ENCODE measurements around the gene GMCL2. TPM values are rescaled to one million over a fixed set of nuclear protein-coding genes. Genes with fewer than 3 reads are reported as not detected.

GMCL2 gene
- total RNA-seq, 1 experiment from 2014 or later, result not detected

DNA sequence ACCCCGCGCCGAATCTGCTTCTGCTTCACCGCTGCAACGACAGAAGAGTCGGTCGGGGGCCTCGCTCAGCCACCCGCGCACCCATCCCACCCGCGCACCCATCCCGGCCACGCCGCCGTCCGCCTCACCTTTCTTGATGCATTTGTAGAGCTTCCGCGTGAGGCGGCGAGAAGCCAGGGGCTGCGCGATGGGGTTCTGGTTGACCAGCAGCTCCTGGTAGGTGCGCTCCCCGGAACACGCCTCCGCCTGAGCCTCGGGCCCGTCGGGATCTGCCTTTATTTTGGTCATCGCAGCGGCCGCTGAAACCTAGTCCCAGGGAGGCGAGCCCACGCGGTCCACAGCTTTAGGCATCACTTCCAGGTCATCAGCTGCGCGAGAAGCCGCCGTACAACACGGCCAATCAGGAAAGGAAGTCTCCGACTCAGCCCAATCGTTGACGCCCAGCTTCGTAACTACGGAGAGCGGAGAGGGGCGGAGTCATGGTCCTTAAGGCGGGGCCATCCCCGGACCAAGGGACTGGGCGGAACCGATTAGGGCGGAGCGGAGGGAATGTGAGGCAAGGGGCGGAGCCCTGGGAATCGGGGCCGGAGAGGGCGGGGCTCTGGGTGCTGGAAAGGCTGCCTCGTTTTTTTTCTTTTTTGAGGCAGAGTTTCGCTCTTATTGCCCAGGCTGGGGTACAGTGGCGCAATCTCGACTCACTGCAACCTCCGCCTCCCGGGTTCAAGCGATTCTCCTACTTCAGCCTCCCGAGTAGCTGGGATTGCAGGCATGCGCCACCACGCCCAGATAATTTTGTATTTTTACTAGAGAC, 33.4 kb downstream of the GMCL2 start, which contains the start of gene NHP2 (continued):
- TF ChIP-seq, protein P1, sequence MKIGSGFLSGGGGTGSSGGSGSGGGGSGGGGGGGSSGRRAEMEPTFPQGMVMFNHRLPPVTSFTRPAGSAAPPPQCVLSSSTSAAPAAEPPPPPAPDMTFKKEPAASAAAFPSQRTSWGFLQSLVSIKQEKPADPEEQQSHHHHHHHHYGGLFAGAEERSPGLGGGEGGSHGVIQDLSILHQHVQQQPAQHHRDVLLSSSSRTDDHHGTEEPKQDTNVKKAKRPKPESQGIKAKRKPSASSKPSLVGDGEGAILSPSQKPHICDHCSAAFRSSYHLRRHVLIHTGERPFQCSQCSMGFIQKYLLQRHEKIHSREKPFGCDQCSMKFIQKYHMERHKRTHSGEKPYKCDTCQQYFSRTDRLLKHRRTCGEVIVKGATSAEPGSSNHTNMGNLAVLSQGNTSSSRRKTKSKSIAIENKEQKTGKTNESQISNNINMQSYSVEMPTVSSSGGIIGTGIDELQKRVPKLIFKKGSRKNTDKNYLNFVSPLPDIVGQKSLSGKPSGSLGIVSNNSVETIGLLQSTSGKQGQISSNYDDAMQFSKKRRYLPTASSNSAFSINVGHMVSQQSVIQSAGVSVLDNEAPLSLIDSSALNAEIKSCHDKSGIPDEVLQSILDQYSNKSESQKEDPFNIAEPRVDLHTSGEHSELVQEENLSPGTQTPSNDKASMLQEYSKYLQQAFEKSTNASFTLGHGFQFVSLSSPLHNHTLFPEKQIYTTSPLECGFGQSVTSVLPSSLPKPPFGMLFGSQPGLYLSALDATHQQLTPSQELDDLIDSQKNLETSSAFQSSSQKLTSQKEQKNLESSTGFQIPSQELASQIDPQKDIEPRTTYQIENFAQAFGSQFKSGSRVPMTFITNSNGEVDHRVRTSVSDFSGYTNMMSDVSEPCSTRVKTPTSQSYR (CRISPR knock-in tag; IDR thresholded peaks at IDR 0.05), result no peak
- TF ChIP-seq JUN (CRISPR knock-in tag; IDR thresholded peaks at IDR 0.05), result no peak
- TF ChIP-seq, protein P2, sequence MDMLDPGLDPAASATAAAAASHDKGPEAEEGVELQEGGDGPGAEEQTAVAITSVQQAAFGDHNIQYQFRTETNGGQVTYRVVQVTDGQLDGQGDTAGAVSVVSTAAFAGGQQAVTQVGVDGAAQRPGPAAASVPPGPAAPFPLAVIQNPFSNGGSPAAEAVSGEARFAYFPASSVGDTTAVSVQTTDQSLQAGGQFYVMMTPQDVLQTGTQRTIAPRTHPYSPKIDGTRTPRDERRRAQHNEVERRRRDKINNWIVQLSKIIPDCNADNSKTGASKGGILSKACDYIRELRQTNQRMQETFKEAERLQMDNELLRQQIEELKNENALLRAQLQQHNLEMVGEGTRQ (CRISPR knock-in tag; IDR thresholded peaks at IDR 0.05), result peak; percentile 51; the same call in 1 of the 2 replicates

DNA sequence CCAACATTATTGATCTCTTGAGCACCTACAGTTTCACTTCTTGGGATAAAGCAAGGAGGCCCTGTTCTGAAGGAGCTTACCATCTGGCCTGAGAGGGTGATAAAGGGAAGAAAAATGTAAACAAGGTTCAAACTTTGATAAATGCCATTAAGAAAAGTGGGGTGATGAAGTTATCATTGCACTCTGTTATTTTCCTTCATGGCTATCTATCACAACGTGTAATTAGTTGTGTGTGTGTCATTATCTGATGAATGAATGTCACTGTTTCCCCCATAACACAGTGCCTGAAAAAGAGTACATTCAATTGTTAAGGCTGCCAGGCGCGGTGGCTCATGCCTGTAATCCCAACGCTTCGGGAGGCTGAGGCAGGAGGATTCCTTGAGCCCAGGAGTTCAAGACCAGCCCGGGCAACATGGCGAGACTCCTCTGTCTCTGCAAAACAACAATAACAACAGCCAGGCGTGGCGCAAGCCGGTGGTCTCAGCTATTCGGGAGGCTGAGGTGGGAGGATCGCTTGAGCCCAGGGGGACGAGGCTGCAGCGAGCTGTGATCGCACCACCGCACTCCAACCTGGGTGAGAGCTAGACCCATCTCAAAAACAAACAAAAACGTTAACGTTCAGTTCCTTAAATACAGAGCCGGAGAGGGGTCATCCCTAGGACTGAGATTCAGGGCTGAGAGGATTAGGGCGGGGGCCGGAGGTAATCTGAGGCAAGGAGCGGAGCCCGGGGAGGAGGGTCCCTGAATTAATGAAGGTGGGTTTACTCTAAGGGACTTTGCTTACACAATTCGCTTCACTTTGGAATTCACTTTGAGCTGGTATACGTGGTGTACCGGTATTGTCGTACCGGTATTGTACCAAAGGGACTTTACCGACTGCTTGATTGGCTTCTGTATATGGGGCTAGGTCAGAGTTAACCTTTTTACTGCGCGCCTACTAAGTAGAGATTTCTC, 34.4 kb downstream of the GMCL2 start:
- Mint-ChIP-seq H3K27ac (peak overlapping the region; percentile 94), H3K4me3 (peak overlapping the region; percentile 94), H3K4me1 (peaks cover 13% of the 10 kb centered on the region), H3K36me3 (peaks cover 43% of the 10 kb centered on the region), H3K9me3 (no peaks in the 10 kb centered on the region), H3K27me3 (ENCODE audit: low read depth) (no peaks in the 10 kb centered on the region)
- CTCF ChIA-PET, result interaction anchor here (0.9 to 10.7 kb wide), 6 partner anchors 11 to 75 kb away, joined by 4 to 131 read pairs (median 4); no protein-coding TSS in a partner anchor
- no peak for DNase-seq (ENCODE audit: low spot score)
- ATAC-seq, result no peak
- POLR2A ChIA-PET, result interaction anchor here (0.6 to 1.4 kb wide), 8 partner anchors 17 to 61 kb away, joined by 3 to 9 read pairs (median 5); partner anchors contain the start of gene HNRNPAB
- TF ChIP-seq, protein P3, sequence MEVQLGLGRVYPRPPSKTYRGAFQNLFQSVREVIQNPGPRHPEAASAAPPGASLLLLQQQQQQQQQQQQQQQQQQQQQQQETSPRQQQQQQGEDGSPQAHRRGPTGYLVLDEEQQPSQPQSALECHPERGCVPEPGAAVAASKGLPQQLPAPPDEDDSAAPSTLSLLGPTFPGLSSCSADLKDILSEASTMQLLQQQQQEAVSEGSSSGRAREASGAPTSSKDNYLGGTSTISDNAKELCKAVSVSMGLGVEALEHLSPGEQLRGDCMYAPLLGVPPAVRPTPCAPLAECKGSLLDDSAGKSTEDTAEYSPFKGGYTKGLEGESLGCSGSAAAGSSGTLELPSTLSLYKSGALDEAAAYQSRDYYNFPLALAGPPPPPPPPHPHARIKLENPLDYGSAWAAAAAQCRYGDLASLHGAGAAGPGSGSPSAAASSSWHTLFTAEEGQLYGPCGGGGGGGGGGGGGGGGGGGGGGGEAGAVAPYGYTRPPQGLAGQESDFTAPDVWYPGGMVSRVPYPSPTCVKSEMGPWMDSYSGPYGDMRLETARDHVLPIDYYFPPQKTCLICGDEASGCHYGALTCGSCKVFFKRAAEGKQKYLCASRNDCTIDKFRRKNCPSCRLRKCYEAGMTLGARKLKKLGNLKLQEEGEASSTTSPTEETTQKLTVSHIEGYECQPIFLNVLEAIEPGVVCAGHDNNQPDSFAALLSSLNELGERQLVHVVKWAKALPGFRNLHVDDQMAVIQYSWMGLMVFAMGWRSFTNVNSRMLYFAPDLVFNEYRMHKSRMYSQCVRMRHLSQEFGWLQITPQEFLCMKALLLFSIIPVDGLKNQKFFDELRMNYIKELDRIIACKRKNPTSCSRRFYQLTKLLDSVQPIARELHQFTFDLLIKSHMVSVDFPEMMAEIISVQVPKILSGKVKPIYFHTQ (CRISPR knock-in tag; IDR thresholded peaks at IDR 0.05), result 0 out of 2 replicates have a peak, but pooled peaks have one; percentile 61
- 0 out of 2 replicates have a peak, but pooled peaks have one; percentile 5 for TF ChIP-seq ZNF671 (CRISPR knock-in tag; IDR thresholded peaks at IDR 0.05)
- TF ChIP-seq EMX1 (CRISPR knock-in tag; IDR thresholded peaks at IDR 0.05), result 0 out of 2 replicates have a peak, but pooled peaks have one; percentile 59
- TF ChIP-seq, protein P4, sequence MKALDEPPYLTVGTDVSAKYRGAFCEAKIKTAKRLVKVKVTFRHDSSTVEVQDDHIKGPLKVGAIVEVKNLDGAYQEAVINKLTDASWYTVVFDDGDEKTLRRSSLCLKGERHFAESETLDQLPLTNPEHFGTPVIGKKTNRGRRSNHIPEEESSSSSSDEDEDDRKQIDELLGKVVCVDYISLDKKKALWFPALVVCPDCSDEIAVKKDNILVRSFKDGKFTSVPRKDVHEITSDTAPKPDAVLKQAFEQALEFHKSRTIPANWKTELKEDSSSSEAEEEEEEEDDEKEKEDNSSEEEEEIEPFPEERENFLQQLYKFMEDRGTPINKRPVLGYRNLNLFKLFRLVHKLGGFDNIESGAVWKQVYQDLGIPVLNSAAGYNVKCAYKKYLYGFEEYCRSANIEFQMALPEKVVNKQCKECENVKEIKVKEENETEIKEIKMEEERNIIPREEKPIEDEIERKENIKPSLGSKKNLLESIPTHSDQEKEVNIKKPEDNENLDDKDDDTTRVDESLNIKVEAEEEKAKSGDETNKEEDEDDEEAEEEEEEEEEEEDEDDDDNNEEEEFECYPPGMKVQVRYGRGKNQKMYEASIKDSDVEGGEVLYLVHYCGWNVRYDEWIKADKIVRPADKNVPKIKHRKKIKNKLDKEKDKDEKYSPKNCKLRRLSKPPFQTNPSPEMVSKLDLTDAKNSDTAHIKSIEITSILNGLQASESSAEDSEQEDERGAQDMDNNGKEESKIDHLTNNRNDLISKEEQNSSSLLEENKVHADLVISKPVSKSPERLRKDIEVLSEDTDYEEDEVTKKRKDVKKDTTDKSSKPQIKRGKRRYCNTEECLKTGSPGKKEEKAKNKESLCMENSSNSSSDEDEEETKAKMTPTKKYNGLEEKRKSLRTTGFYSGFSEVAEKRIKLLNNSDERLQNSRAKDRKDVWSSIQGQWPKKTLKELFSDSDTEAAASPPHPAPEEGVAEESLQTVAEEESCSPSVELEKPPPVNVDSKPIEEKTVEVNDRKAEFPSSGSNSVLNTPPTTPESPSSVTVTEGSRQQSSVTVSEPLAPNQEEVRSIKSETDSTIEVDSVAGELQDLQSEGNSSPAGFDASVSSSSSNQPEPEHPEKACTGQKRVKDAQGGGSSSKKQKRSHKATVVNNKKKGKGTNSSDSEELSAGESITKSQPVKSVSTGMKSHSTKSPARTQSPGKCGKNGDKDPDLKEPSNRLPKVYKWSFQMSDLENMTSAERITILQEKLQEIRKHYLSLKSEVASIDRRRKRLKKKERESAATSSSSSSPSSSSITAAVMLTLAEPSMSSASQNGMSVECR (CRISPR knock-in tag; IDR thresholded peaks at IDR 0.05; ENCODE audit: borderline replicate concordance), result no peak
- TF ChIP-seq GRHL2 (CRISPR knock-in tag; IDR thresholded peaks at IDR 0.05; ENCODE audit: insufficient replicate concordance, severe bottlenecking), result no peak
- TF ChIP-seq NR3C1 (CRISPR knock-in tag; conservative IDR thresholded peaks at IDR 0.05; ENCODE audit: low read depth), result no peak
- TF ChIP-seq, protein P2 (CRISPR knock-in tag; IDR thresholded peaks at IDR 0.05), result no peak
- no peak for TF ChIP-seq IRF2 (CRISPR knock-in tag; IDR thresholded peaks at IDR 0.05; ENCODE audit: borderline replicate concordance, low read depth)
- no peak for TF ChIP-seq ELF4 (CRISPR knock-in tag; IDR thresholded peaks at IDR 0.05; ENCODE audit: low read depth)
- TF ChIP-seq, protein P5, sequence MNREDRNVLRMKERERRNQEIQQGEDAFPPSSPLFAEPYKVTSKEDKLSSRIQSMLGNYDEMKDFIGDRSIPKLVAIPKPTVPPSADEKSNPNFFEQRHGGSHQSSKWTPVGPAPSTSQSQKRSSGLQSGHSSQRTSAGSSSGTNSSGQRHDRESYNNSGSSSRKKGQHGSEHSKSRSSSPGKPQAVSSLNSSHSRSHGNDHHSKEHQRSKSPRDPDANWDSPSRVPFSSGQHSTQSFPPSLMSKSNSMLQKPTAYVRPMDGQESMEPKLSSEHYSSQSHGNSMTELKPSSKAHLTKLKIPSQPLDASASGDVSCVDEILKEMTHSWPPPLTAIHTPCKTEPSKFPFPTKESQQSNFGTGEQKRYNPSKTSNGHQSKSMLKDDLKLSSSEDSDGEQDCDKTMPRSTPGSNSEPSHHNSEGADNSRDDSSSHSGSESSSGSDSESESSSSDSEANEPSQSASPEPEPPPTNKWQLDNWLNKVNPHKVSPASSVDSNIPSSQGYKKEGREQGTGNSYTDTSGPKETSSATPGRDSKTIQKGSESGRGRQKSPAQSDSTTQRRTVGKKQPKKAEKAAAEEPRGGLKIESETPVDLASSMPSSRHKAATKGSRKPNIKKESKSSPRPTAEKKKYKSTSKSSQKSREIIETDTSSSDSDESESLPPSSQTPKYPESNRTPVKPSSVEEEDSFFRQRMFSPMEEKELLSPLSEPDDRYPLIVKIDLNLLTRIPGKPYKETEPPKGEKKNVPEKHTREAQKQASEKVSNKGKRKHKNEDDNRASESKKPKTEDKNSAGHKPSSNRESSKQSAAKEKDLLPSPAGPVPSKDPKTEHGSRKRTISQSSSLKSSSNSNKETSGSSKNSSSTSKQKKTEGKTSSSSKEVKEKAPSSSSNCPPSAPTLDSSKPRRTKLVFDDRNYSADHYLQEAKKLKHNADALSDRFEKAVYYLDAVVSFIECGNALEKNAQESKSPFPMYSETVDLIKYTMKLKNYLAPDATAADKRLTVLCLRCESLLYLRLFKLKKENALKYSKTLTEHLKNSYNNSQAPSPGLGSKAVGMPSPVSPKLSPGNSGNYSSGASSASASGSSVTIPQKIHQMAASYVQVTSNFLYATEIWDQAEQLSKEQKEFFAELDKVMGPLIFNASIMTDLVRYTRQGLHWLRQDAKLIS (CRISPR knock-in tag; IDR thresholded peaks at IDR 0.05; ENCODE audit: borderline replicate concordance), result no peak
- TF ChIP-seq RELA (CRISPR knock-in tag; IDR thresholded peaks at IDR 0.05; ENCODE audit: borderline replicate concordance), result no peak
- TF ChIP-seq CREB1 (CRISPR knock-in tag; IDR thresholded peaks at IDR 0.05), result no peak

Measured in WTC11 (cell line).